ENCODE measurements around the gene ATP10A. TPM values are rescaled to one million over a fixed set of nuclear protein-coding genes. Genes with fewer than 3 reads are reported as not detected.

The ATP10A gene
- polyA plus RNA-seq, 3 donors: 0.71 to 3.9 (median 0.92) TPM

DNA sequence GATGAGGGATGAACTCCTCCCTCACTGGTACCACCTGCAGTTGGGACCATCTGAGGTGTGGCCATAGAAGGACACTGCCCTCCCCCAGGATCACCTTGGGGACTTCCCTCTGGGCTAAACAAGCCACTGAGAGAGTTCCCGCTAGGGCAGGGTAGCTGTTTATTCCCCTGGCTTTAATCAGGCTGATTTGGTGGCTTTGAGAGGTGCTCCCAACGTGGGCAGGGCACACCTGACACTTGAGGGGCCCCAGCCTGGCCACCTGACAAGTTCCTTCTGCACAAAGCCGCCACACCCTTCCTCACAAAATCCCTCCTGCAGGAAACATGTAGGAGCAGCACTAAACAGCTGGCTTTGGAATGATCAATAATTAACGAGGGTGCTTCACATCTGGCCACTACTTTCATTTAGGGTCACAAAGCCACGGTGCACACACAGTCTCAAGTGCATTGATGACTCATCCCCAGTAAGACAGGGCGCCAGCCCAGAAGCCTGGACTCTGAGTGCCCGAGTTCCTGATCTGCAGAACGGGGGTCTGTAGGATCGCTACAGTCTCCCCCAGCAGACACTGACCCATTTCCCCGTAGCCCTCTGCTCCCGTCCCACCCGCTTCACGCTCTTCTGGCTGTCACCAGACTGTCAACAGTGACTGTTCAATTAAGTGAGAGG is 75.1 kb downstream of the ATP10A start:
- intact Hi-C loops (cut with micrococcal nuclease): no loop called here
- Mint-ChIP-seq H3K27me3 (ENCODE audit: low read depth in 3 of 3) (peaks cover 0 to 5% (median 4%) of the 10 kb centered on the region in 3 donors), H3K4me3 (peak overlapping the region; percentile 17 to 37), H3K9me3 (peaks cover 0 to 2% (median 0%) of the 10 kb centered on the region in 7 donors), H3K4me1 (peaks cover 84% of the 10 kb centered on the region), H3K27ac (peak overlapping the region in 2 of 7 donors; percentile 58 to 60), H3K36me3 (peaks cover 2 to 7% of the 10 kb centered on the region in 2 donors)
- TF ChIP-seq, protein P1, sequence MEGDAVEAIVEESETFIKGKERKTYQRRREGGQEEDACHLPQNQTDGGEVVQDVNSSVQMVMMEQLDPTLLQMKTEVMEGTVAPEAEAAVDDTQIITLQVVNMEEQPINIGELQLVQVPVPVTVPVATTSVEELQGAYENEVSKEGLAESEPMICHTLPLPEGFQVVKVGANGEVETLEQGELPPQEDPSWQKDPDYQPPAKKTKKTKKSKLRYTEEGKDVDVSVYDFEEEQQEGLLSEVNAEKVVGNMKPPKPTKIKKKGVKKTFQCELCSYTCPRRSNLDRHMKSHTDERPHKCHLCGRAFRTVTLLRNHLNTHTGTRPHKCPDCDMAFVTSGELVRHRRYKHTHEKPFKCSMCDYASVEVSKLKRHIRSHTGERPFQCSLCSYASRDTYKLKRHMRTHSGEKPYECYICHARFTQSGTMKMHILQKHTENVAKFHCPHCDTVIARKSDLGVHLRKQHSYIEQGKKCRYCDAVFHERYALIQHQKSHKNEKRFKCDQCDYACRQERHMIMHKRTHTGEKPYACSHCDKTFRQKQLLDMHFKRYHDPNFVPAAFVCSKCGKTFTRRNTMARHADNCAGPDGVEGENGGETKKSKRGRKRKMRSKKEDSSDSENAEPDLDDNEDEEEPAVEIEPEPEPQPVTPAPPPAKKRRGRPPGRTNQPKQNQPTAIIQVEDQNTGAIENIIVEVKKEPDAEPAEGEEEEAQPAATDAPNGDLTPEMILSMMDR (IDR thresholded peaks at IDR 0.05): no peak
- peaks cover 3% of the 10 kb centered on the region for H3K79me2 ChIP-seq (ENCODE audit: insufficient read depth, low read length)
- H3K9ac ChIP-seq (ENCODE audit: insufficient read depth, low read length, poor library complexity, severe bottlenecking): no peak overlapping the region
- H2AFZ ChIP-seq (ENCODE audit: insufficient read depth, low read depth, low read length, poor library complexity, severe bottlenecking): no peak overlapping the region
- H3K36me3 ChIP-seq (replicated peaks in 1 of 2; ENCODE audit: control insufficient read depth in 1 of 2, insufficient read depth in 2 of 2, low read length in 2 of 2): no peaks in the 10 kb centered on the region
- H3K4me2 ChIP-seq (replicated peaks; ENCODE audit: extremely low read depth, low read length, poor library complexity, severe bottlenecking): peak overlapping the region; percentile 50
- H4K20me1 ChIP-seq (ENCODE audit: insufficient read depth, low read length): no peaks in the 10 kb centered on the region
- peak overlapping the region in 1 of 3 experiments; percentile 41 for H3K4me3 ChIP-seq (replicated peaks in 1 of 3; ENCODE audit: low read depth in 2 of 3, low read length in 3 of 3)
- H3K9me3 ChIP-seq (replicated peaks in 1 of 2; ENCODE audit: control insufficient read depth in 1 of 2, insufficient read depth in 1 of 2, low read length in 2 of 2): no peaks in the 10 kb centered on the region
- WGBS (ENCODE audit: insufficient coverage): 48% methylated on average over 12 of the region's 13 CpGs
- H3K27me3 ChIP-seq (ENCODE audit: control insufficient read depth in 2 of 2, insufficient read depth in 2 of 2, low read length in 2 of 2): no peaks in the 10 kb centered on the region
- H3K4me1 ChIP-seq (ENCODE audit: control insufficient read depth in 1 of 2, insufficient read depth in 2 of 2, low read length in 2 of 2): peaks cover 57 to 86% of the 10 kb centered on the region in 2 donors
- peak overlapping the region in 1 of 2 donors; percentile 43 for H3K27ac ChIP-seq (ENCODE audit: low read depth in 1 of 2, low read length in 2 of 2)
- peak in 2 of 3 donors; percentile 53 to 63 for DNase-seq

DNA sequence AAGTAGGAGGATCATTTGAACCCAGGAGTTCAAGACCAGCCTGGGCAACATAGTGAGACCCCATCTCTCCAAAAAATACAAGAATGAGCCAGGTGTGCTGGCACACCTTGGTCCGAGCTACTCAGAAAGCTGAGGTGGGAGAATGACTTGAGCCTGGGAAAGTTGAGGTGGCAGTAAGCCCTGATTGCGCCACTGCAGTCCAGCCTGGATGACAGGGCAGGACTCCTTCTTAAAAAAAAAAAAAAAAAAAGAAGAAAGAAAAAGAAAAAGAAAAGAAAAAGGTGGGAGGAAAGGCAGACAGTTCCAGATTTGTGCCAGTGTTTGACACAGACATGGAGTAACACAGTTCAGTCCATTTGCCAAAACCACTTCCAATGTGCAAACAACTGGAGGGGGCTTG is 75.7 kb downstream of the ATP10A start:
- no peak overlapping the region for H3K4me2 ChIP-seq (replicated peaks; ENCODE audit: extremely low read depth, low read length, poor library complexity, severe bottlenecking)
- intact Hi-C loops (cut with micrococcal nuclease): no loop called here
- no peak overlapping the region for H3K9ac ChIP-seq (ENCODE audit: insufficient read depth, low read length, poor library complexity, severe bottlenecking)
- peaks cover 78% of the 10 kb centered on the region for H3K4me1 Mint-ChIP-seq
- peak overlapping the region in 4 of 7 donors; percentile 14 to 70 (median 61) for H3K27ac Mint-ChIP-seq
- H3K9me3 ChIP-seq (replicated peaks in 1 of 2; ENCODE audit: control insufficient read depth in 1 of 2, insufficient read depth in 1 of 2, low read length in 2 of 2): no peaks in the 10 kb centered on the region
- H3K36me3 Mint-ChIP-seq: peaks cover 2 to 7% of the 10 kb centered on the region in 2 donors
- no peaks in the 10 kb centered on the region for H4K20me1 ChIP-seq (ENCODE audit: insufficient read depth, low read length)
- H3K4me3 Mint-ChIP-seq: no peak overlapping the region
- no peaks in the 10 kb centered on the region for H3K36me3 ChIP-seq (replicated peaks in 1 of 2; ENCODE audit: control insufficient read depth in 1 of 2, insufficient read depth in 2 of 2, low read length in 2 of 2)
- TF ChIP-seq, protein P1 (IDR thresholded peaks at IDR 0.05): no peak
- peak overlapping the region in 1 of 3 experiments; percentile 41 for H3K4me3 ChIP-seq (replicated peaks in 1 of 3; ENCODE audit: low read depth in 2 of 3, low read length in 3 of 3)
- H3K27ac ChIP-seq (ENCODE audit: low read depth in 1 of 2, low read length in 2 of 2): peak overlapping the region in 1 of 2 donors; percentile 43
- H3K27me3 Mint-ChIP-seq (ENCODE audit: low read depth in 3 of 3): peaks cover 0 to 4% (median 2%) of the 10 kb centered on the region in 3 donors
- DNase-seq: peak in 2 of 3 donors; percentile 24 to 44
- no peaks in the 10 kb centered on the region for H3K27me3 ChIP-seq (ENCODE audit: control insufficient read depth in 2 of 2, insufficient read depth in 2 of 2, low read length in 2 of 2)
- peaks cover 51 to 80% of the 10 kb centered on the region in 2 donors for H3K4me1 ChIP-seq (ENCODE audit: control insufficient read depth in 1 of 2, insufficient read depth in 2 of 2, low read length in 2 of 2)
- no CpG with 5 or more reads among the region's 2 CpGs for WGBS (ENCODE audit: insufficient coverage)
- H3K79me2 ChIP-seq (ENCODE audit: insufficient read depth, low read length): peaks cover 3% of the 10 kb centered on the region
- no peak overlapping the region for H2AFZ ChIP-seq (ENCODE audit: insufficient read depth, low read depth, low read length, poor library complexity, severe bottlenecking)
- H3K9me3 Mint-ChIP-seq: peaks cover 0 to 2% (median 0%) of the 10 kb centered on the region in 7 donors

All from CD14-positive monocyte (primary cell).